Measurements from ENCODE around the gene PRSS8.

Gene PRSS8

GRCh38 chr16:31118223-31119155, 17.0 kb downstream of the PRSS8 start:
- TF ChIP-seq CTBP1 (IDR thresholded peaks at IDR 0.05; ENCODE audit: borderline replicate concordance) (no peak), NFRKB (IDR thresholded peaks at IDR 0.05) (no peak), FOXM1 (IDR thresholded peaks at IDR 0.05; ENCODE audit: borderline replicate concordance) (no peak), ELF4 (IDR thresholded peaks at IDR 0.05) (no peak), FOXK2 (IDR thresholded peaks at IDR 0.05) (no peak), SUZ12 (IDR thresholded peaks at IDR 0.05) (no peak), SP1 (IDR thresholded peaks at IDR 0.05) (no peak), ARNT (IDR thresholded peaks at IDR 0.05) (no peak), HDGF (IDR thresholded peaks at IDR 0.05; ENCODE audit: borderline replicate concordance) (no peak), L3MBTL2 (conservative IDR thresholded peaks at IDR 0.05) (no peak), LEF1 (IDR thresholded peaks at IDR 0.05; ENCODE audit: borderline replicate concordance) (no peak), TARDBP (IDR thresholded peaks at IDR 0.05) (no peak), ZNF384 (IDR thresholded peaks at IDR 0.05) (no peak), PKNOX1 (IDR thresholded peaks at IDR 0.05) (no peak), BHLHE40 (IDR thresholded peaks at IDR 0.05; ENCODE audit: borderline replicate concordance) (no peak), FOXA1 (IDR thresholded peaks at IDR 0.05) (no peak)
- CTCF ChIA-PET: interaction anchor here (0.6 to 1.8 kb wide), 3 partner anchors 24 to 754 kb away, joined by 3 to 5 read pairs (median 4); no protein-coding TSS in a partner anchor
- POLR2A ChIA-PET: interaction anchor here (1.0 to 2.3 kb wide), 20 partner anchors 8 to 341 kb away, joined by 3 to 38 read pairs (median 10); partner anchors contain the start of genes ARMC5, BCKDK, FUS and PRSS8
- no peak for DNase-seq (ENCODE audit: extremely low spot score)

GRCh38 chr16:31117384-31118222, 17.9 kb downstream of the PRSS8 start, which contains the start of gene KAT8:
Gene KAT8 (plus strand): TSS chr16:31117664. CDS start chr16:31117682, 18 bp downstream.
- CTCF ChIA-PET: interaction anchor here (0.6 to 1.8 kb wide), 6 partner anchors 18 to 325 kb away, joined by 3 to 5 read pairs (median 4); partner anchors contain the start of genes HSD3B7 and ZNF843
- TF ChIP-seq ARNT (IDR thresholded peaks at IDR 0.05) (no peak), PKNOX1 (IDR thresholded peaks at IDR 0.05) (peak; percentile 41; the same call in 1 of the 2 replicates)
- POLR2A ChIA-PET: interaction anchor here (0.6 to 2.3 kb wide), 32 partner anchors 9 to 756 kb away, joined by 3 to 38 read pairs (median 4); partner anchors contain the start of genes ARMC5, BCKDK, FUS and PRSS36
- DNase-seq (ENCODE audit: extremely low spot score): peak; percentile 95

GRCh38 chr16:31114468-31114867, 21.1 kb downstream of the PRSS8 start:
- CTCF ChIA-PET: no interaction called here
- POLR2A ChIA-PET: no interaction called here
- DNase-seq (ENCODE audit: extremely low spot score): no peak
- TF ChIP-seq FOXK2 (IDR thresholded peaks at IDR 0.05) (no peak), PKNOX1 (IDR thresholded peaks at IDR 0.05) (peak; percentile 3; the same call in 1 of the 2 replicates)

- ChIA-PET POLR2A (no interaction called here), CTCF (no interaction called here)
- TF ChIP-seq FOXK2 (IDR thresholded peaks at IDR 0.05) (no peak), ARNT (IDR thresholded peaks at IDR 0.05) (no peak), FOXM1 (IDR thresholded peaks at IDR 0.05; ENCODE audit: borderline replicate concordance) (no peak), BHLHE40 (IDR thresholded peaks at IDR 0.05; ENCODE audit: borderline replicate concordance) (no peak), CTBP1 (IDR thresholded peaks at IDR 0.05; ENCODE audit: borderline replicate concordance) (no peak), FOXA1 (IDR thresholded peaks at IDR 0.05) (no peak), ZNF384 (IDR thresholded peaks at IDR 0.05) (no peak), SUZ12 (IDR thresholded peaks at IDR 0.05) (no peak), PKNOX1 (IDR thresholded peaks at IDR 0.05) (no peak), SP1 (IDR thresholded peaks at IDR 0.05) (no peak), ELF4 (IDR thresholded peaks at IDR 0.05) (no peak), L3MBTL2 (conservative IDR thresholded peaks at IDR 0.05) (no peak), NFRKB (IDR thresholded peaks at IDR 0.05) (no peak), LEF1 (IDR thresholded peaks at IDR 0.05; ENCODE audit: borderline replicate concordance) (no peak), TARDBP (IDR thresholded peaks at IDR 0.05) (no peak), HDGF (IDR thresholded peaks at IDR 0.05; ENCODE audit: borderline replicate concordance) (no peak)
- DNase-seq (ENCODE audit: extremely low spot score): no peak
Observed at GRCh38 chr16:31113121-31114120, 22.1 kb downstream of the PRSS8 start.
